NK-92 treated with Interleukin-12 subunit alpha and Interleukin-12 subunit beta, amount 100 ng/mL, for 24 hours (cell line): ENCODE data around the gene INAFM1.
A peak's percentile ranks its signal among the peaks of the same experiment; 100 is the strongest.
"Not testable (repeated sequence)": the region's sequence is repeated elsewhere in the genome, so short reads cannot be mapped to it uniquely, and the experiment has no call there.

ENCODE experiments used
- DNase-seq: peaks from one replicate; lab custom pipeline; 2025; lab: John Stamatoyannopoulos, UW

INAFM1 gene

GRCh38 chr19:47240996-47241918 lies 33.4 kb upstream of the INAFM1 start:
- DNase-seq = peak; percentile 34

GRCh38 chr19:47241919-47242577 lies 32.6 kb upstream of the INAFM1 start:
- no peak for DNase-seq

GRCh38 chr19:47243364-47243775 lies 31.3 kb upstream of the INAFM1 start:
- DNase-seq = no peak

- DNase-seq = peak; percentile 90
Measured at GRCh38 chr19:47243776-47244547, 30.7 kb upstream of the INAFM1 start.

GRCh38 chr19:47247308-47247990 lies 27.2 kb upstream of the INAFM1 start:
- peak; percentile 55 for DNase-seq

GRCh38 chr19:47253016-47253415 lies 21.7 kb upstream of the INAFM1 start:
- DNase-seq = not testable (repeated sequence)

GRCh38 chr19:47253467-47253881 lies 21.2 kb upstream of the INAFM1 start:
- DNase-seq = no peak

- DNase-seq = no peak
Measured at GRCh38 chr19:47253970-47254369, 20.7 kb upstream of the INAFM1 start.

- DNase-seq = peak; percentile 99
Measured at GRCh38 chr19:47255879-47256692, 18.6 kb upstream of the INAFM1 start, which contains the start of gene CCDC9. Gene CCDC9, plus strand, starts transcription at chr19:47256525. Its CDS starts 1,876 bp downstream, at chr19:47258401.

GRCh38 chr19:47256693-47257410 lies 17.8 kb upstream of the INAFM1 start:
- DNase-seq = peak; percentile 100

- DNase-seq = no peak
Measured at GRCh38 chr19:47257411-47258169, 17.1 kb upstream of the INAFM1 start.

- no peak for DNase-seq
Measured at GRCh38 chr19:47258434-47258833, 16.3 kb upstream of the INAFM1 start.

- DNase-seq = no peak
Measured at GRCh38 chr19:47258895-47259555, 15.7 kb upstream of the INAFM1 start.

- no peak for DNase-seq
Measured at GRCh38 chr19:47260476-47260875, 14.2 kb upstream of the INAFM1 start.

- DNase-seq = not testable (repeated sequence)
Measured at GRCh38 chr19:47261946-47262793, 12.5 kb upstream of the INAFM1 start.

GRCh38 chr19:47264629-47265028 lies 10.1 kb upstream of the INAFM1 start:
- no peak for DNase-seq

GRCh38 chr19:47266401-47266941 lies 8.2 kb upstream of the INAFM1 start:
- no peak for DNase-seq

GRCh38 chr19:47267350-47267759 lies 7.3 kb upstream of the INAFM1 start:
- no peak for DNase-seq
